ENCODE measurements around the gene ZNF296. TPM values are rescaled to one million over a fixed set of nuclear protein-coding genes. Genes with fewer than 3 reads are reported as not detected.

The ZNF296 gene
- total RNA-seq, 1 experiment from 2014 or later: 13.8 TPM

GRCh38 chr19:45069056-45069455, 7.2 kb downstream of the ZNF296 start:
- H3K36me3 Mint-ChIP-seq: peaks cover 24% of the 10 kb centered on the region
- POLR2A ChIA-PET: interaction anchor here (0.7 to 0.9 kb wide), 2 partner anchors 11 to 23 kb away, joined by 3 read pairs; no protein-coding TSS in a partner anchor
- H3K9me3 Mint-ChIP-seq: no peaks in the 10 kb centered on the region
- no peaks in the 10 kb centered on the region for H3K27me3 Mint-ChIP-seq (ENCODE audit: low read depth)
- 0 out of 2 replicates have a peak, but pooled peaks cover 3% of the 10 kb centered on the region for H3K4me1 Mint-ChIP-seq
- H3K27ac Mint-ChIP-seq: peak overlapping the region; percentile 81
- no peak for TF ChIP-seq CREM (CRISPR knock-in tag; IDR thresholded peaks at IDR 0.05)
- no peak for TF ChIP-seq JAZF1 (CRISPR knock-in tag; IDR thresholded peaks at IDR 0.05)
- TF ChIP-seq NR3C1 (CRISPR knock-in tag; conservative IDR thresholded peaks at IDR 0.05; ENCODE audit: low read depth): no peak
- no peak for TF ChIP-seq E2F4 (CRISPR knock-in tag; IDR thresholded peaks at IDR 0.05; ENCODE audit: borderline replicate concordance, low read depth)
- TF ChIP-seq PREB (CRISPR knock-in tag; IDR thresholded peaks at IDR 0.05; ENCODE audit: borderline replicate concordance): no peak
- TF ChIP-seq, protein P1, sequence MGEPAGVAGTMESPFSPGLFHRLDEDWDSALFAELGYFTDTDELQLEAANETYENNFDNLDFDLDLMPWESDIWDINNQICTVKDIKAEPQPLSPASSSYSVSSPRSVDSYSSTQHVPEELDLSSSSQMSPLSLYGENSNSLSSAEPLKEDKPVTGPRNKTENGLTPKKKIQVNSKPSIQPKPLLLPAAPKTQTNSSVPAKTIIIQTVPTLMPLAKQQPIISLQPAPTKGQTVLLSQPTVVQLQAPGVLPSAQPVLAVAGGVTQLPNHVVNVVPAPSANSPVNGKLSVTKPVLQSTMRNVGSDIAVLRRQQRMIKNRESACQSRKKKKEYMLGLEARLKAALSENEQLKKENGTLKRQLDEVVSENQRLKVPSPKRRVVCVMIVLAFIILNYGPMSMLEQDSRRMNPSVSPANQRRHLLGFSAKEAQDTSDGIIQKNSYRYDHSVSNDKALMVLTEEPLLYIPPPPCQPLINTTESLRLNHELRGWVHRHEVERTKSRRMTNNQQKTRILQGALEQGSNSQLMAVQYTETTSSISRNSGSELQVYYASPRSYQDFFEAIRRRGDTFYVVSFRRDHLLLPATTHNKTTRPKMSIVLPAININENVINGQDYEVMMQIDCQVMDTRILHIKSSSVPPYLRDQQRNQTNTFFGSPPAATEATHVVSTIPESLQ (CRISPR knock-in tag; IDR thresholded peaks at IDR 0.05): no peak
- TF ChIP-seq GABPB1 (CRISPR knock-in tag; IDR thresholded peaks at IDR 0.05): no peak
- no peak for TF ChIP-seq RORB (CRISPR knock-in tag; IDR thresholded peaks at IDR 0.05)
- no peak for TF ChIP-seq ZNF532 (CRISPR knock-in tag; IDR thresholded peaks at IDR 0.05; ENCODE audit: borderline replicate concordance)
- TF ChIP-seq ZBTB21 (CRISPR knock-in tag; IDR thresholded peaks at IDR 0.05; ENCODE audit: borderline replicate concordance): no peak
- TF ChIP-seq ETV6 (CRISPR knock-in tag; IDR thresholded peaks at IDR 0.05): no peak
- TF ChIP-seq ZNF232 (CRISPR knock-in tag; IDR thresholded peaks at IDR 0.05): no peak
- no peak for TF ChIP-seq ESRRA (CRISPR knock-in tag; IDR thresholded peaks at IDR 0.05; ENCODE audit: borderline replicate concordance)
- TF ChIP-seq, protein P2, sequence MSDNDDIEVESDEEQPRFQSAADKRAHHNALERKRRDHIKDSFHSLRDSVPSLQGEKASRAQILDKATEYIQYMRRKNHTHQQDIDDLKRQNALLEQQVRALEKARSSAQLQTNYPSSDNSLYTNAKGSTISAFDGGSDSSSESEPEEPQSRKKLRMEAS (CRISPR knock-in tag; IDR thresholded peaks at IDR 0.05): no peak
- TF ChIP-seq, protein P3, sequence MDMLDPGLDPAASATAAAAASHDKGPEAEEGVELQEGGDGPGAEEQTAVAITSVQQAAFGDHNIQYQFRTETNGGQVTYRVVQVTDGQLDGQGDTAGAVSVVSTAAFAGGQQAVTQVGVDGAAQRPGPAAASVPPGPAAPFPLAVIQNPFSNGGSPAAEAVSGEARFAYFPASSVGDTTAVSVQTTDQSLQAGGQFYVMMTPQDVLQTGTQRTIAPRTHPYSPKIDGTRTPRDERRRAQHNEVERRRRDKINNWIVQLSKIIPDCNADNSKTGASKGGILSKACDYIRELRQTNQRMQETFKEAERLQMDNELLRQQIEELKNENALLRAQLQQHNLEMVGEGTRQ (CRISPR knock-in tag; IDR thresholded peaks at IDR 0.05): no peak
- no peak for TF ChIP-seq ZNF138 (CRISPR knock-in tag; conservative IDR thresholded peaks at IDR 0.05)
- ATAC-seq: peak; percentile 83
- no peak overlapping the region for H3K4me3 Mint-ChIP-seq
- CTCF ChIA-PET: interaction anchor here (0.6 to 2.0 kb wide), 11 partner anchors 10 to 341 kb away, joined by 3 to 25 read pairs (median 4); partner anchors contain the start of gene BLOC1S3
- peak; percentile 66 for DNase-seq (ENCODE audit: low spot score)
